MM.1S (cell line): ENCODE measurements around the gene TRMT44.

Experiments
- DNase-seq: peaks from one replicate; pipeline ENCODE4 v3.0.0-alpha.2; 2015
- H2AFZ ChIP-seq: fragments of 300-600 bp; sonication (generic); 2 replicates; pipeline ENCODE4 v1.6.0; 2016; ENCODE audit warnings: antibody characterized with exemption, low read length
- H3F3A ChIP-seq: fragments of 300-600 bp; sonication (generic); 2 replicates; pipeline ENCODE4 v1.6.1; 2016; ENCODE audit warnings: mild to moderate bottlenecking, antibody characterized with exemption, low read length, moderate library complexity, mixed read lengths; ENCODE audit not compliant: insufficient read depth
- H3K27ac ChIP-seq: fragments of 300-600 bp; sonication (generic); 2 replicates; pipeline ENCODE4 v1.5.1; 2016; ENCODE audit warnings: mild to moderate bottlenecking, low read length
- H3K27me3 ChIP-seq: fragments of 300-600 bp; sonication (generic); replicated peaks from 2 replicates; pipeline ENCODE4 v1.6.0; 2016; ENCODE audit warnings: low read length; ENCODE audit not compliant: insufficient read depth
- H3K36me3 ChIP-seq: fragments of 300-600 bp; sonication (generic); replicated peaks from 2 replicates; pipeline ENCODE4 v1.6.1; 2016; ENCODE audit warnings: mild to moderate bottlenecking, low read length, mixed read lengths; ENCODE audit not compliant: insufficient read depth
- H3K4me1 ChIP-seq: fragments of 300-600 bp; sonication (generic); 2 replicates; pipeline ENCODE4 v1.6.1; 2016; ENCODE audit warnings: low read length, mixed read lengths
- H3K4me2 ChIP-seq: fragments of 300-600 bp; sonication (generic); 2 replicates; pipeline ENCODE4 v1.6.0; 2016; ENCODE audit warnings: low read depth, low read length
- H3K4me3 ChIP-seq: fragments of 300-600 bp; sonication (generic); 2 replicates; pipeline ENCODE4 v1.5.1; 2016; ENCODE audit warnings: low read length, mixed read lengths
- H3K79me2 ChIP-seq: fragments of 300-600 bp; sonication (generic); 2 replicates; pipeline ENCODE4 v1.6.1; 2016; ENCODE audit warnings: mixed run types, low read length, mixed read lengths
- H3K9ac ChIP-seq: fragments of 300-600 bp; sonication (generic); 2 replicates; pipeline ENCODE4 v1.6.1; 2016; ENCODE audit warnings: low read length, mixed read lengths
- H3K9me2 ChIP-seq: fragments of 300-600 bp; sonication (generic); replicated peaks from 2 replicates; pipeline ENCODE4 v1.6.1; 2016; ENCODE audit warnings: mild to moderate bottlenecking, low read length, mixed read lengths; ENCODE audit not compliant: insufficient read depth
- H3K9me3 ChIP-seq: fragments of 300-600 bp; sonication (generic); replicated peaks from 2 replicates; pipeline ENCODE4 v1.6.1; 2016; ENCODE audit warnings: mild to moderate bottlenecking, low read length, mixed read lengths; ENCODE audit not compliant: insufficient read depth
- H4K20me1 ChIP-seq: fragments of 300-600 bp; sonication (generic); 2 replicates; pipeline ENCODE4 v1.6.1; 2016; ENCODE audit warnings: mild to moderate bottlenecking, low read length, moderate library complexity, mixed read lengths; ENCODE audit not compliant: insufficient read depth
- EZH2 ChIP-seq: fragments of 300-600 bp; sonication (generic); optimal IDR thresholded peaks from 2 replicates; pipeline ENCODE3; 2017; ENCODE audit warnings: low read depth, mild to moderate bottlenecking, antibody characterized with exemption, low read length, mixed read lengths
- EZH2phosphoT487 ChIP-seq: fragments of 300-600 bp; sonication (generic); IDR thresholded peaks from 2 replicates; pipeline ENCODE4 v1.6.1; 2018; ENCODE audit warnings: antibody characterized with exemption, low read length
- TF ChIP-seq, protein P1 (sequence below): fragments of 300-600 bp; sonication (generic); IDR thresholded peaks from 2 replicates; pipeline ENCODE4 v1.5.1; 2016; ENCODE audit warnings: antibody characterized with exemption, low read length, mixed read lengths

The TRMT44 gene

DNA sequence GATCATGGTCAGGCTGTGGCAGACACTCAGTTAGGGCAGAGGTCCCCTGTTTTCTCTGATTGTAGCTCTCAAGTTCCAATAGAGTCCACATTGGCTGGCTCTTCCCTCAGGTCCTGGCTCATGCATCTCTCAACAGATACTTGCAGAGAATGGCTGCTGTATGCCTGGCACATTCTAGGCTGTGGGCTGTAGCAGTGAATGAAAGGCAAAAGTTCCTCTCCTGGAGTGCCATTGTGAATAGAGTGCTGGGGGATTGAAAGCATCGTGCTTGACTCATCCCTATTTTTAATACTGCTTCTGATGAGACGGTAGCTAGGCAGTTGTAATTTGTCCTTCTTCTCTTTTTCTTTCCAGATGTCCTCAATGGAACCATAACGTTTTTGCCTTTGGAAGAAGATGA lies 5.5 kb downstream of the TRMT44 start:
- H3K9me3 ChIP-seq = no peaks in the 10 kb centered on the region
- no peak overlapping the region for H3K9ac ChIP-seq
- no peak for DNase-seq
- H2AFZ ChIP-seq = no peak overlapping the region
- H3K4me3 ChIP-seq = no peak overlapping the region
- no peaks in the 10 kb centered on the region for H4K20me1 ChIP-seq
- no peaks in the 10 kb centered on the region; the same call in 1 of the 2 replicates for H3K36me3 ChIP-seq
- H3K4me2 ChIP-seq = no peak overlapping the region
- H3K27me3 ChIP-seq = no peaks in the 10 kb centered on the region
- no peak overlapping the region for H3K27ac ChIP-seq
- H3K4me1 ChIP-seq = peaks cover 14% of the 10 kb centered on the region
- H3K79me2 ChIP-seq = peaks cover 59% of the 10 kb centered on the region
- TF ChIP-seq, protein P1, sequence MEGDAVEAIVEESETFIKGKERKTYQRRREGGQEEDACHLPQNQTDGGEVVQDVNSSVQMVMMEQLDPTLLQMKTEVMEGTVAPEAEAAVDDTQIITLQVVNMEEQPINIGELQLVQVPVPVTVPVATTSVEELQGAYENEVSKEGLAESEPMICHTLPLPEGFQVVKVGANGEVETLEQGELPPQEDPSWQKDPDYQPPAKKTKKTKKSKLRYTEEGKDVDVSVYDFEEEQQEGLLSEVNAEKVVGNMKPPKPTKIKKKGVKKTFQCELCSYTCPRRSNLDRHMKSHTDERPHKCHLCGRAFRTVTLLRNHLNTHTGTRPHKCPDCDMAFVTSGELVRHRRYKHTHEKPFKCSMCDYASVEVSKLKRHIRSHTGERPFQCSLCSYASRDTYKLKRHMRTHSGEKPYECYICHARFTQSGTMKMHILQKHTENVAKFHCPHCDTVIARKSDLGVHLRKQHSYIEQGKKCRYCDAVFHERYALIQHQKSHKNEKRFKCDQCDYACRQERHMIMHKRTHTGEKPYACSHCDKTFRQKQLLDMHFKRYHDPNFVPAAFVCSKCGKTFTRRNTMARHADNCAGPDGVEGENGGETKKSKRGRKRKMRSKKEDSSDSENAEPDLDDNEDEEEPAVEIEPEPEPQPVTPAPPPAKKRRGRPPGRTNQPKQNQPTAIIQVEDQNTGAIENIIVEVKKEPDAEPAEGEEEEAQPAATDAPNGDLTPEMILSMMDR = no peak
- TF ChIP-seq EZH2 = no peak
- TF ChIP-seq EZH2phosphoT487 = no peak
- no peaks in the 10 kb centered on the region for H3F3A ChIP-seq
- H3K9me2 ChIP-seq = no peaks in the 10 kb centered on the region

DNA sequence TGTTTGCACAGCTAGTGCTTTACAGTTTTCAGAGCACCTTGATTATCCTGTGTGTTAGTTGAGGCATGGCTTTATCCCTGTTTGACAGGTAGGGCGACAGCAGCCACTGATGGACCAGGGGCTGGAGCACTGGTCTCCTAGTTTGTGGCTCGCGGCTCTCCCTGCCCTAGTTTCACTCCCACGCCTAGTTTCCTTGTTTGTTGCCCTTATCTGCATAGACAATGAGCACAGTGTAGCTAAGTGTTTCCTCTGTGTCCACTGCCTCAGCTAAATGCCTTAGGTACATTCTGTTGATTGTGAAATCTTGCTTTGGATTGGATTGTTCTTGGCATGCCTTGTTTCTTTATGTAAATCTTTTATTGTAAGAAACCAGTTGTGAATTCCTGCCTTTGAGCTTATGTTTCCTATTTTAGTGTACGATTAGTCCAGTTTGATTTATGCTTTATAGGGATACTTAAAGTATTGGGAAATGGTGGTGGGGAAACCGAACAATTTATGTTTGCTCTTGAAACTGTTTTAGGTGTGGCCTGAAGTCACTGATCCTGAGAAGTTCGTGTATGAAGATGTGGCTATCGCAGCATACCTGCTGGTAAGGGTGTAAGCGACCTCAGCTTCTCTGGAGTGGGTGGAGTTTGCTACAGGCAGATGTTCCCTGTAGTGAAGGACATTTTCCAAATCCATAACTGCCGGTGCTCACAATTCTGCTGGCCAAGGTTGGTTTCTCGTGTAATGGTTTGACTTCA lies 11.0 kb downstream of the TRMT44 start:
- TF ChIP-seq, protein P1 = no peak
- no peak for TF ChIP-seq EZH2
- TF ChIP-seq EZH2phosphoT487 = no peak
- H3K27me3 ChIP-seq = no peaks in the 10 kb centered on the region
- no peaks in the 10 kb centered on the region for H4K20me1 ChIP-seq
- H3K4me1 ChIP-seq = no peaks in the 10 kb centered on the region
- no peaks in the 10 kb centered on the region for H3K9me2 ChIP-seq
- no peak overlapping the region for H2AFZ ChIP-seq
- H3K27ac ChIP-seq = no peak overlapping the region
- no peaks in the 10 kb centered on the region for H3F3A ChIP-seq
- no peak overlapping the region for H3K9ac ChIP-seq
- H3K9me3 ChIP-seq = no peaks in the 10 kb centered on the region
- no peak overlapping the region for H3K4me3 ChIP-seq
- DNase-seq = no peak
- H3K36me3 ChIP-seq = no peaks in the 10 kb centered on the region
- peaks cover 6% of the 10 kb centered on the region; the same call in 1 of the 2 replicates for H3K79me2 ChIP-seq
- no peak overlapping the region for H3K4me2 ChIP-seq

DNA sequence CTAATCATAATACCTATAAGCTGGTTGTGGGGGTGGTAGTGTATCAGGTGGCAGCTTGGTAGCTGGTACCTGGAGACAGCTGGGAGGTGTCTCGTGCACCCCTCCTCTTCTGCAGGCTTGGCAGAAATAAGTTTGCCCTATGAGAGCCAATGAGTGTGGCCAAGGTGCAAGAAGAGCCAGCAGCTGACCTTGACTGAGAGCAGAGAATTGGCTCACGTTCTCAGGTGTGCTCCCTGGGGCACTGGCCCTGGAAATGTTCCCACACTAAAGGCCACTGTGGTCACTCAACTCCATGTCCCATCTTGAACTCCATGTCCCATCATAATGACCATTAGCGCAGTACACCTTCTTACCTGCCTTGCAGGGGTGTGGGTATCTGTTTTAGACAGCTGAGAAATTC lies 13.4 kb downstream of the TRMT44 start:
- Histone ChIP-seq H2AFZ (no peak overlapping the region), H3K4me1 (no peaks in the 10 kb centered on the region), H3K9ac (no peak overlapping the region), H3K4me3 (no peak overlapping the region), H4K20me1 (no peaks in the 10 kb centered on the region), H3K36me3 (no peaks in the 10 kb centered on the region), H3K4me2 (no peak overlapping the region), H3K27me3 (no peaks in the 10 kb centered on the region), H3F3A (no peaks in the 10 kb centered on the region), H3K9me3 (no peaks in the 10 kb centered on the region), H3K79me2 (no peaks in the 10 kb centered on the region), H3K27ac (no peak overlapping the region), H3K9me2 (no peaks in the 10 kb centered on the region)
- no peak for DNase-seq
- TF ChIP-seq EZH2 (no peak), EZH2phosphoT487 (no peak)
- TF ChIP-seq, protein P1 = no peak
